Measurements from ENCODE around the gene UBASH3B. TPM values are rescaled to one million over a fixed set of nuclear protein-coding genes. Genes with fewer than 3 reads are reported as not detected.

Gene UBASH3B
- total RNA-seq, 4 donors from 2014 or later: 1.8 to 6.6 (median 3.4) TPM

DNA sequence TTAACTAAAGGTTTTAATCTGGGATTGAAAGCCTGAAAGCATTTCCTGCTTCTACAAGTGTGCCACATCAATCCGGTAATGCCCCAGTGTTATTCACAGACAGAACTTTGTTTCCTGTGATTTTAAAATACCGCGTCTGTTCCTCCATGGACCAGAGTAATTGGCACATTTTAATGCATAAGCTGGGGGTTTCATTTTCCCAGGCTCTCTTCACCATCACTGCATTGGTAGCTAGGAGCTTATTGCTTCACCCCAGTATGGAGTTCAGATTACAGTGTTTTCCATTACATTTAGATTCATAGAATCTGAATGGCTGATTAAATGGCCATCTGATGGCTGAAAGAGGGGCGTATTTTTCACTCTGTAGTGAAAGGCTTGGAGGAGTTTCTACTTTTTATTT, 157.1 kb downstream of the UBASH3B start:
- peaks cover 0 to 21% (median 2%) of the 10 kb centered on the region in 3 donors for H3K4me1 ChIP-seq
- 59 to 62% methylated on average over 4 of the region's 4 CpGs for WGBS, 2 donors (ENCODE audit: low coverage in 1 of 2)
- TF ChIP-seq EP300 (IDR thresholded peaks at IDR 0.05): no peak
- TF ChIP-seq, protein P1, sequence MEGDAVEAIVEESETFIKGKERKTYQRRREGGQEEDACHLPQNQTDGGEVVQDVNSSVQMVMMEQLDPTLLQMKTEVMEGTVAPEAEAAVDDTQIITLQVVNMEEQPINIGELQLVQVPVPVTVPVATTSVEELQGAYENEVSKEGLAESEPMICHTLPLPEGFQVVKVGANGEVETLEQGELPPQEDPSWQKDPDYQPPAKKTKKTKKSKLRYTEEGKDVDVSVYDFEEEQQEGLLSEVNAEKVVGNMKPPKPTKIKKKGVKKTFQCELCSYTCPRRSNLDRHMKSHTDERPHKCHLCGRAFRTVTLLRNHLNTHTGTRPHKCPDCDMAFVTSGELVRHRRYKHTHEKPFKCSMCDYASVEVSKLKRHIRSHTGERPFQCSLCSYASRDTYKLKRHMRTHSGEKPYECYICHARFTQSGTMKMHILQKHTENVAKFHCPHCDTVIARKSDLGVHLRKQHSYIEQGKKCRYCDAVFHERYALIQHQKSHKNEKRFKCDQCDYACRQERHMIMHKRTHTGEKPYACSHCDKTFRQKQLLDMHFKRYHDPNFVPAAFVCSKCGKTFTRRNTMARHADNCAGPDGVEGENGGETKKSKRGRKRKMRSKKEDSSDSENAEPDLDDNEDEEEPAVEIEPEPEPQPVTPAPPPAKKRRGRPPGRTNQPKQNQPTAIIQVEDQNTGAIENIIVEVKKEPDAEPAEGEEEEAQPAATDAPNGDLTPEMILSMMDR (IDR thresholded peaks at IDR 0.05): no peak
- TF ChIP-seq POLR2A (IDR thresholded peaks at IDR 0.05): no peak
- no peak for TF ChIP-seq POLR2AphosphoS5 (IDR thresholded peaks at IDR 0.05)
- no peaks in the 10 kb centered on the region for H3K9me3 ChIP-seq
- no peaks in the 10 kb centered on the region for H3K36me3 ChIP-seq
- ATAC-seq: no peak
- H3K27me3 ChIP-seq: peaks cover 5% of the 10 kb centered on the region
- no peak overlapping the region for H3K4me3 ChIP-seq
- H3K27ac ChIP-seq: no peak overlapping the region

- Histone ChIP-seq H3K9me3 (no peaks in the 10 kb centered on the region), H3K4me3 (no peak overlapping the region), H3K36me3 (no peaks in the 10 kb centered on the region), H3K27ac (no peak overlapping the region), H3K4me1 (peaks cover 0 to 19% (median 2%) of the 10 kb centered on the region in 3 donors), H3K27me3 (peaks cover 5% of the 10 kb centered on the region)
- TF ChIP-seq POLR2A (IDR thresholded peaks at IDR 0.05) (no peak), POLR2AphosphoS5 (IDR thresholded peaks at IDR 0.05) (no peak), EP300 (IDR thresholded peaks at IDR 0.05) (no peak)
- TF ChIP-seq, protein P1 (IDR thresholded peaks at IDR 0.05): no peak
- WGBS, 2 donors (ENCODE audit: low coverage in 1 of 2): 78 to 79% methylated on average over 6 to 8 of the region's 8 CpGs
- ATAC-seq: no peak
Observed at GRCh38 chr11:122813176-122813893, 157.8 kb downstream of the UBASH3B start.

- ATAC-seq: no peak
- no peak for TF ChIP-seq POLR2A (IDR thresholded peaks at IDR 0.05)
- TF ChIP-seq EP300 (IDR thresholded peaks at IDR 0.05): no peak
- TF ChIP-seq, protein P1 (IDR thresholded peaks at IDR 0.05): no peak
- no peak for TF ChIP-seq POLR2AphosphoS5 (IDR thresholded peaks at IDR 0.05)
- peaks cover 5% of the 10 kb centered on the region for H3K27me3 ChIP-seq
- peaks cover 0 to 14% (median 2%) of the 10 kb centered on the region in 3 donors for H3K4me1 ChIP-seq
- H3K36me3 ChIP-seq: no peaks in the 10 kb centered on the region
- WGBS, 2 donors (ENCODE audit: low coverage in 1 of 2): 31 to 39% methylated on average over 1 of the region's 1 CpG
- H3K4me3 ChIP-seq: no peak overlapping the region
- H3K27ac ChIP-seq: no peak overlapping the region
- peaks cover 0 to under 1% (median 0%) of the 10 kb centered on the region in 3 donors for H3K9me3 ChIP-seq
Observed at GRCh38 chr11:122813894-122814270, 158.4 kb downstream of the UBASH3B start.

DNA sequence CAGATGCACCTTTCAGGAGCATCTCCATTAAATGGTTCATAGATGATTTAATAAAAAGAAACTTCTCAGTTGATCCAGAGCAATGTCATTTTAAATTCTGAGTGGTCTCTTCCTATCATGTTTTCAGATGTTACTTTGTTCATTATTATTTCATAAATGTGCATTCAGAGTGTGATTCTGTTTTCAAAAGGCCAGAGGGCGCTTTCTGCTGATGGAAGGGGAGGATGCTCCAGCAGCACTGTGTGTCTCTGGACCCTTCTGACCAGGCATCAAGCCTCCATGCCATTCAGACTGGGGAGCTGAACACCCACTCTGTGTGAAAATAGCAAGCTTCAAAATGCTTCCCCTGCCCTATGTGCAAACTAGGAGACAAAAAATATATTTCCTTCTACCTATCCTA, 158.9 kb downstream of the UBASH3B start:
- Histone ChIP-seq H3K36me3 (no peaks in the 10 kb centered on the region), H3K4me3 (no peak overlapping the region), H3K27me3 (peaks cover 5% of the 10 kb centered on the region), H3K27ac (no peak overlapping the region), H3K9me3 (peaks cover 0 to 5% (median 0%) of the 10 kb centered on the region in 3 donors), H3K4me1 (peaks cover 0 to 14% (median 2%) of the 10 kb centered on the region in 3 donors)
- TF ChIP-seq POLR2A (IDR thresholded peaks at IDR 0.05) (no peak), POLR2AphosphoS5 (IDR thresholded peaks at IDR 0.05) (no peak), EP300 (IDR thresholded peaks at IDR 0.05) (no peak)
- TF ChIP-seq, protein P1 (IDR thresholded peaks at IDR 0.05): no peak
- ATAC-seq: no peak
- WGBS, 2 donors (ENCODE audit: low coverage in 1 of 2): 80% methylated on average over 1 of the region's 1 CpG

DNA sequence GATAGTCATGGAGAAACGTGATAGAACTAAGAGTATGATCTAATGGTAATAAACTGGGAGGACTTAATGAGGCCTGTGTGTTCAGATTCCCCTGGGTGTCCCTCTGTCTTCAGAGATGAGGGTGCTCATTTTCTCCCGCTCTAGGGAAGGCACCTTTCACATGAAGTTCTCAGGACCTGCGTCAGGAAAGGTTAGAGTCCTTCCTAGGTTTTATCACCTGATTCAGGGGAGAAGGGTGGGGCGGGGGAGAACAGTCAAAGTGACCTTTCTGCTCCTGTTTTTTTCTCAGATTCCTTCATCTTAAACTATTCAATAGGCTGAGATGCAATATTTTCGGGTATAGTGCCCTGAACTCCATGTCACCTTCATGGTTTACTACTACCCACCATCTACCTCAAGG, 160.4 kb downstream of the UBASH3B start:
- ATAC-seq: no peak
- Histone ChIP-seq H3K4me3 (no peak overlapping the region), H3K27ac (no peak overlapping the region), H3K4me1 (peaks cover 0 to 14% (median 2%) of the 10 kb centered on the region in 3 donors), H3K36me3 (no peaks in the 10 kb centered on the region), H3K27me3 (peaks cover 5% of the 10 kb centered on the region), H3K9me3 (peaks cover 0 to 9% (median 0%) of the 10 kb centered on the region in 3 donors)
- WGBS, 2 donors (ENCODE audit: low coverage in 1 of 2): 79 to 86% methylated on average over 4 to 5 of the region's 5 CpGs
- TF ChIP-seq, protein P1 (IDR thresholded peaks at IDR 0.05): no peak
- TF ChIP-seq EP300 (IDR thresholded peaks at IDR 0.05) (no peak), POLR2A (IDR thresholded peaks at IDR 0.05) (no peak)

All from gastroesophageal sphincter (tissue), 4 donors.